HepG2 (cell line): ENCODE results near the gene TM4SF5.

Experiments used
- ONECUT2 ChIP-seq: sonication (generic); formaldehyde crosslinking; IDR thresholded peaks from 2 replicates; pipeline ENCODE4 v1.4.0; 2020; ENCODE audit warnings: missing genetic modification reagents
- POLR2A ChIP-seq, 2 experiments: IDR thresholded peaks; 2 replicates each; pipeline ENCODE4 v1.6.1; 2011; ENCODE audit warnings: low read depth in 2 of 2, low read length in 2 of 2, mild to moderate bottlenecking in 1 of 2, moderate library complexity in 1 of 2; ENCODE audit not compliant: insufficient read depth in 1 of 2
- SRF ChIP-seq: IDR thresholded peaks from 2 replicates; pipeline ENCODE4 v1.6.1; 2011; ENCODE audit warnings: mild to moderate bottlenecking, low read depth, low read length, moderate library complexity
- SRY ChIP-seq: sonication (generic); formaldehyde crosslinking; IDR thresholded peaks from 2 replicates; pipeline ENCODE4 v1.8.0; 2022; ENCODE audit warnings: mild to moderate bottlenecking, missing genetic modification reagents
- ZNF318 ChIP-seq: sonication (generic); formaldehyde crosslinking; IDR thresholded peaks from 2 replicates; pipeline ENCODE4 v1.4.0; 2020; ENCODE audit warnings: mild to moderate bottlenecking, missing genetic modification reagents
- ZNF335 ChIP-seq: sonication (generic); formaldehyde crosslinking; IDR thresholded peaks from 2 replicates; pipeline ENCODE4 v1.4.0; 2020; ENCODE audit warnings: missing genetic modification reagents
- TF ChIP-seq, protein P1 (sequence below): sonication (generic); formaldehyde crosslinking; IDR thresholded peaks from 2 replicates; pipeline ENCODE4 v1.5.0; 2020; ENCODE audit warnings: mild to moderate bottlenecking, missing genetic modification reagents, moderate library complexity
- TF ChIP-seq, protein P2 (sequence below): sonication (generic); formaldehyde crosslinking; IDR thresholded peaks from 2 replicates; pipeline ENCODE4 v1.8.1; 2023; ENCODE audit warnings: mild to moderate bottlenecking, inconsistent platforms, moderate library complexity, missing genetic modification reagents, borderline replicate concordance
- TF ChIP-seq, protein P3 (sequence below): sonication (generic); formaldehyde crosslinking; IDR thresholded peaks from 2 replicates; pipeline ENCODE4 v1.4.0; 2020; ENCODE audit warnings: missing genetic modification reagents, low read depth, mild to moderate bottlenecking, borderline replicate concordance

- TF ChIP-seq SRY (CRISPR knock-in tag) (no peak), SRF (no peak), POLR2A (IDR thresholded peaks at IDR 0.05; ENCODE audit: insufficient read depth in 1 of 2, low read depth in 2 of 2, low read length in 2 of 2) (no peak), ZNF335 (CRISPR knock-in tag) (no peak), ONECUT2 (CRISPR knock-in tag) (no peak), ZNF318 (CRISPR knock-in tag) (no peak)
- TF ChIP-seq, protein P1, sequence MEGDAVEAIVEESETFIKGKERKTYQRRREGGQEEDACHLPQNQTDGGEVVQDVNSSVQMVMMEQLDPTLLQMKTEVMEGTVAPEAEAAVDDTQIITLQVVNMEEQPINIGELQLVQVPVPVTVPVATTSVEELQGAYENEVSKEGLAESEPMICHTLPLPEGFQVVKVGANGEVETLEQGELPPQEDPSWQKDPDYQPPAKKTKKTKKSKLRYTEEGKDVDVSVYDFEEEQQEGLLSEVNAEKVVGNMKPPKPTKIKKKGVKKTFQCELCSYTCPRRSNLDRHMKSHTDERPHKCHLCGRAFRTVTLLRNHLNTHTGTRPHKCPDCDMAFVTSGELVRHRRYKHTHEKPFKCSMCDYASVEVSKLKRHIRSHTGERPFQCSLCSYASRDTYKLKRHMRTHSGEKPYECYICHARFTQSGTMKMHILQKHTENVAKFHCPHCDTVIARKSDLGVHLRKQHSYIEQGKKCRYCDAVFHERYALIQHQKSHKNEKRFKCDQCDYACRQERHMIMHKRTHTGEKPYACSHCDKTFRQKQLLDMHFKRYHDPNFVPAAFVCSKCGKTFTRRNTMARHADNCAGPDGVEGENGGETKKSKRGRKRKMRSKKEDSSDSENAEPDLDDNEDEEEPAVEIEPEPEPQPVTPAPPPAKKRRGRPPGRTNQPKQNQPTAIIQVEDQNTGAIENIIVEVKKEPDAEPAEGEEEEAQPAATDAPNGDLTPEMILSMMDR (CRISPR knock-in tag), result no peak
- TF ChIP-seq, protein P2, sequence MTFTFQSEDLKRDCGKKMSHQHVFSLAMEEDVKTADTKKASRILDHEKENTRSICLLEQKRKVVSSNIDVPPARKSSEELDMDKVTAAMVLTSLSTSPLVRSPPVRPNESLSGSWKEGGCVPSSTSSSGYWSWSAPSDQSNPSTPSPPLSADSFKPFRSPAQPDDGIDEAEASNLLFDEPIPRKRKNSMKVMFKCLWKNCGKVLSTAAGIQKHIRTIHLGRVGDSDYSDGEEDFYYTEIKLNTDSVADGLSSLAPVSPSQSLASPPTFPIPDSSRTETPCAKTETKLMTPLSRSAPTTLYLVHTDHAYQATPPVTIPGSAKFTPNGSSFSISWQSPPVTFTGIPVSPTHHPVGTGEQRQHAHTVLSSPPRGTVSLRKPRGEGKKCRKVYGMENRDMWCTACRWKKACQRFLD (CRISPR knock-in tag), result no peak
- TF ChIP-seq, protein P3, sequence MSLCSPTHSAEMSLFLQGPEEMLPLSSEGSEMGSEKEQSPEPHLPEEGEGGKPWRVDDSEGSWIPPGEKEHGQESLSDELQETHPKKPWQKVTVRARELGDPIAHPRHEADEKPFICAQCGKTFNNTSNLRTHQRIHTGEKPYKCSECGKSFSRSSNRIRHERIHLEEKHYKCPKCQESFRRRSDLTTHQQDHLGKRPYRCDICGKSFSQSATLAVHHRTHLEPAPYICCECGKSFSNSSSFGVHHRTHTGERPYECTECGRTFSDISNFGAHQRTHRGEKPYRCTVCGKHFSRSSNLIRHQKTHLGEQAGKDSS (CRISPR knock-in tag), result no peak
Measured at GRCh38 chr17:4786516-4786915, 14.8 kb downstream of the TM4SF5 start.
